IPS DF 4.7 (cell line): ENCODE measurements around the gene GPC6.

Experiments
- DNase-seq: peaks from one replicate; pipeline ENCODE4 v3.0.0-alpha.2; 2013; ENCODE audit warnings: low spot score; ENCODE audit errors: extremely low read depth

The GPC6 gene

GRCh38 chr13:94028650-94029049 is 802.0 kb downstream of the GPC6 start:
- no peak for DNase-seq

- no peak for DNase-seq
Observed at GRCh38 chr13:94030415-94031119, 804.0 kb downstream of the GPC6 start.

- no peak for DNase-seq
Observed at GRCh38 chr13:94031609-94032008, 805.0 kb downstream of the GPC6 start.

- DNase-seq, result no peak
Observed at GRCh38 chr13:94033098-94033497, 806.5 kb downstream of the GPC6 start.

- DNase-seq, result no peak
Observed at GRCh38 chr13:94033830-94034642, 807.4 kb downstream of the GPC6 start.

GRCh38 chr13:94050039-94050438 is 823.4 kb downstream of the GPC6 start:
- DNase-seq, result no peak

GRCh38 chr13:94050686-94051085 is 824.1 kb downstream of the GPC6 start:
- DNase-seq, result no peak

GRCh38 chr13:94053986-94054593 is 827.5 kb downstream of the GPC6 start:
- no peak for DNase-seq

GRCh38 chr13:94056362-94056990 is 829.9 kb downstream of the GPC6 start:
- DNase-seq, result no peak

GRCh38 chr13:94057618-94058186 is 831.1 kb downstream of the GPC6 start:
- no peak for DNase-seq

- no peak for DNase-seq
Observed at GRCh38 chr13:94058821-94059360, 832.3 kb downstream of the GPC6 start.

GRCh38 chr13:94061301-94061700 is 834.7 kb downstream of the GPC6 start:
- DNase-seq, result no peak

- DNase-seq, result no peak
Observed at GRCh38 chr13:94063096-94063495, 836.5 kb downstream of the GPC6 start.

GRCh38 chr13:94063848-94064247 is 837.2 kb downstream of the GPC6 start:
- DNase-seq, result no peak

- no peak for DNase-seq
Observed at GRCh38 chr13:94065741-94066140, 839.1 kb downstream of the GPC6 start.

GRCh38 chr13:94073007-94073744 is 846.6 kb downstream of the GPC6 start:
- DNase-seq, result no peak

GRCh38 chr13:94079876-94080275 is 853.3 kb downstream of the GPC6 start:
- DNase-seq, result no peak

- DNase-seq, result no peak
Observed at GRCh38 chr13:94080527-94080926, 853.9 kb downstream of the GPC6 start.

- DNase-seq, result no peak
Observed at GRCh38 chr13:94087100-94087499, 860.5 kb downstream of the GPC6 start.

GRCh38 chr13:94088742-94089141 is 862.1 kb downstream of the GPC6 start:
- no peak for DNase-seq
